Measurements from ENCODE around the gene RIMKLA.

GRCh38 chr1:42442662-42443061 lies 62.1 kb downstream of the RIMKLA start:
- no peak for TF ChIP-seq CTCF (IDR thresholded peaks at IDR 0.05; ENCODE audit: extremely low read depth in 1 of 2, insufficient read depth in 1 of 2, low read depth in 1 of 2, low read length in 2 of 2)
- TF ChIP-seq POLR2A (IDR thresholded peaks at IDR 0.05; ENCODE audit: low read depth, low read length): no peak
- no peak for TF ChIP-seq FOS (IDR thresholded peaks at IDR 0.05; ENCODE audit: borderline replicate concordance, insufficient read depth, low read length)
